Measurements from ENCODE around the gene NOXO1.

GRCh38 chr16:1932050-1933028 lies 48.9 kb downstream of the NOXO1 start:
- TF ChIP-seq POLR2A (IDR thresholded peaks at IDR 0.05): no peak
- no peak for TF ChIP-seq CTCF (IDR thresholded peaks at IDR 0.05)
- TF ChIP-seq EP300 (IDR thresholded peaks at IDR 0.05): no peak

Data from upper lobe of left lung (tissue), 4 donors.